H1 (cell line): ENCODE results near the gene PLPPR2. TPM values are rescaled to one million over a fixed set of nuclear protein-coding genes. Genes with fewer than 3 reads are reported as not detected.

Experiments used
- RFX5 ChIP-seq: IDR thresholded peaks from 2 replicates; pipeline ENCODE4 v1.6.1; 2011; ENCODE audit warnings: low read depth, low read length, improper control_type of control experiment, borderline replicate concordance
- TBP ChIP-seq: IDR thresholded peaks from 2 replicates; pipeline ENCODE4 v1.6.1; 2011; ENCODE audit warnings: low read depth, low read length, improper control_type of control experiment
- TCF12 ChIP-seq: IDR thresholded peaks from 2 replicates; pipeline ENCODE4 v1.6.1; 2011; ENCODE audit warnings: low read depth, mild to moderate bottlenecking, low read length
- polyA plus RNA-seq, 7 experiments: library from polyadenylated mRNA; depleted of rRNA in 3 of 7; stranded (reverse) in 5 of 7; unstranded in 2 of 7; fragments of >200 nt in 5 of 7; fragments of 200-250 nt in 2 of 7; gene quantifications; 1 replicate in 5 of 7; 2 replicates in 1 of 7; 4 replicates in 1 of 7; pipeline versions ENCODE4 v1.2.1 to v1.2.3, GENCODE V29; 2011 to 2013; ENCODE audit warnings: missing spikeins in 2 of 7, mixed read lengths in 2 of 7
- total RNA-seq: library from RNA; stranded (reverse); fragmentation: NEBNext Ultra II Directional; extraction: Animal tissue kit (Norgen Biotek cat#: 25700); gene quantifications from 2 replicates; pipeline ENCODE4 v1.2.1, GENCODE V29; 2021
- TF ChIP-seq, protein P1 (sequence below): IDR thresholded peaks from 2 replicates; pipeline ENCODE4 v1.6.1; 2012; ENCODE audit warnings: low read length, inconsistent platforms

PLPPR2 gene
- total and polyA plus RNA-seq, 2 of the 8 experiments (the other 6 are each of a cell fraction or from before 2014, with no cell fraction given): 7.2 to 11.7 TPM

GRCh38 chr19:11342429-11342828 lies 12.8 kb upstream of the PLPPR2 start (continued):
- TF ChIP-seq, protein P1, sequence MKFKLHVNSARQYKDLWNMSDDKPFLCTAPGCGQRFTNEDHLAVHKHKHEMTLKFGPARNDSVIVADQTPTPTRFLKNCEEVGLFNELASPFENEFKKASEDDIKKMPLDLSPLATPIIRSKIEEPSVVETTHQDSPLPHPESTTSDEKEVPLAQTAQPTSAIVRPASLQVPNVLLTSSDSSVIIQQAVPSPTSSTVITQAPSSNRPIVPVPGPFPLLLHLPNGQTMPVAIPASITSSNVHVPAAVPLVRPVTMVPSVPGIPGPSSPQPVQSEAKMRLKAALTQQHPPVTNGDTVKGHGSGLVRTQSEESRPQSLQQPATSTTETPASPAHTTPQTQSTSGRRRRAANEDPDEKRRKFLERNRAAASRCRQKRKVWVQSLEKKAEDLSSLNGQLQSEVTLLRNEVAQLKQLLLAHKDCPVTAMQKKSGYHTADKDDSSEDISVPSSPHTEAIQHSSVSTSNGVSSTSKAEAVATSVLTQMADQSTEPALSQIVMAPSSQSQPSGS: no peak
- TF ChIP-seq TBP (no peak), RFX5 (no peak), TCF12 (no peak)
- TF ChIP-seq, all 59 proteins: peak for 0
